ENCODE results near the gene CPNE1.

Gene CPNE1

DNA sequence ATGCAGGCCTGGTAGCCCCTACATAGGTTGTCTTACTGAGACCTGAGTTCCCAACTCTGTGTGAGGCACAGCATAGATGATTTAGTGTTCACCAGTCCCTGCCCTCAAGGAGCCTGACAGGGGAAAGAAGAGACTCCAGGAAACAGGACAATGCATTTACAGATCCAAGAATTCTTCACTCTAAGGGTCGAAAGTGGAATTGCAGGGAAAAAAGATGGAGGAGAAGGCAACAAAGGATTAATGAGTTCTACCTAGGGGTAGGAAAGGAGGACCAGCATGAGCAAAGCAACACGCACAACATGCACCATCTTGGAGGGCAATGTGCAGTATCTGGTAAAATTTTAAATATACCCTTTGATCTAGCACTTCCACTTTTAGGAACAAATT, 43.1 kb downstream of the CPNE1 start:
- Mint-ChIP-seq H3K4me1 (peaks cover 38% of the 10 kb centered on the region), H3K9me3 (no peaks in the 10 kb centered on the region), H3K27ac (no peak overlapping the region), H3K27me3 (peaks cover 11% of the 10 kb centered on the region), H3K36me3 (peaks cover 19% of the 10 kb centered on the region), H3K4me3 (no peak overlapping the region)
- ATAC-seq = no peak

GRCh38 chr20:35620818-35621559, 43.7 kb downstream of the CPNE1 start:
- H3K4me3 Mint-ChIP-seq = no peak overlapping the region
- peaks cover 11% of the 10 kb centered on the region for H3K27me3 Mint-ChIP-seq
- peaks cover 39% of the 10 kb centered on the region for H3K4me1 Mint-ChIP-seq
- ATAC-seq = no peak
- peaks cover 13% of the 10 kb centered on the region for H3K36me3 Mint-ChIP-seq
- no peaks in the 10 kb centered on the region for H3K9me3 Mint-ChIP-seq
- no peak overlapping the region for H3K27ac Mint-ChIP-seq

- Mint-ChIP-seq H3K9me3 (no peaks in the 10 kb centered on the region), H3K4me1 (peaks cover 52% of the 10 kb centered on the region), H3K4me3 (peak overlapping the region; percentile 90), H3K36me3 (peaks cover 5% of the 10 kb centered on the region), H3K27ac (peak overlapping the region; percentile 40), H3K27me3 (peaks cover 11% of the 10 kb centered on the region)
- ATAC-seq = peak; percentile 60
Observed at GRCh38 chr20:35619196-35620095, 45.3 kb downstream of the CPNE1 start.

- peaks cover 56% of the 10 kb centered on the region for H3K4me1 Mint-ChIP-seq
- peak overlapping the region; percentile 91 for H3K27ac Mint-ChIP-seq
Observed at GRCh38 chr20:35618263-35619131, 46.2 kb downstream of the CPNE1 start.

DNA sequence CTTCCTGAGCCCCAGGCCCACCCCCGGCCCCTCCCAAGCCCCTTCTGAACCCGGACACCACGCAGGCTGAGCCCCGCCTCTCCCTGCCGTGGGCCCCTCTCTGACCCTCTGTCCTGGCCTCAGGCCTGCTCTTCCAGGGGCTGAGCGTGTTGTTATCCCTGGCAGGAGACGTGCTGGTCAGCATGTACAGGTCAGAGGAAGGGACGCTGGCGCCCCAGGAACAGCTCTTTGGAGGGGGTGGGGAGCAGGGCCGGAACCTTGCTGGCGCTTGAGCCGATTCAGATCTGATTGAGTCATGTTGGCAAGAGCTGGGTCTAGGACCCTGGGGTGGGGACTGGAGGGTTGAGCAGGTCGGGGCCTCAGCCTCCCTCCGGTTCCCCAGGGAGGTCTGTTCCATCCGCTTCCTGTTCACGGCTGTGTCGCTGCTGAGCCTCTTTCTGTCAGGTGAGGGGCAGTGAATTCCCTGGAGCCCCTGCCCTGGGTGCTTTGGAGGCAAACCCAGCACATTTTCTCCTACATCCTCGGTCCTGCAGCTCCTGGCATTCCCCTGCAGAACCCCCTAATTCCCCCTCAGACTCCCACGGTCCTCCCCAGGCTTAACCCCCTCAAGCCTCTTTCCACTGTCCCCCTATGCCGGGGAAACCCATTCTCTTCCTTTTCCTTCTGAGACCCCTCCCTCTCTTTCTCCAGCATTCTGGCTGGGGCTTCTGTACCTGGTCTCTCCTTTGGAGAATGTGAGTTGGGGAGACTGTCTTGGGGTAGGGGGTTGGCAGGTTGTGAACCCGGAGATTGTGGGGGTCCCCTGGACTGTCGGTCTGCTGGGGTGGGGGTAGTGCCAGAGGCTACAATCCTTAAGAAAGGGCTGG, 47.1 kb downstream of the CPNE1 start:
- Mint-ChIP-seq H3K4me1 (peaks cover 58% of the 10 kb centered on the region), H3K9me3 (no peaks in the 10 kb centered on the region), H3K4me3 (peak overlapping the region; percentile 90), H3K36me3 (peaks cover 5% of the 10 kb centered on the region), H3K27me3 (peaks cover 11% of the 10 kb centered on the region), H3K27ac (peak overlapping the region; percentile 91)
- ATAC-seq = no peak

More at GRCh38 chr20:35618263-35619131, 46.2 kb downstream of the CPNE1 start:
- Mint-ChIP-seq H3K4me3 (peak overlapping the region; percentile 90), H3K27me3 (peaks cover 11% of the 10 kb centered on the region), H3K9me3 (no peaks in the 10 kb centered on the region), H3K36me3 (peaks cover 5% of the 10 kb centered on the region)
- no peak for ATAC-seq

DNA sequence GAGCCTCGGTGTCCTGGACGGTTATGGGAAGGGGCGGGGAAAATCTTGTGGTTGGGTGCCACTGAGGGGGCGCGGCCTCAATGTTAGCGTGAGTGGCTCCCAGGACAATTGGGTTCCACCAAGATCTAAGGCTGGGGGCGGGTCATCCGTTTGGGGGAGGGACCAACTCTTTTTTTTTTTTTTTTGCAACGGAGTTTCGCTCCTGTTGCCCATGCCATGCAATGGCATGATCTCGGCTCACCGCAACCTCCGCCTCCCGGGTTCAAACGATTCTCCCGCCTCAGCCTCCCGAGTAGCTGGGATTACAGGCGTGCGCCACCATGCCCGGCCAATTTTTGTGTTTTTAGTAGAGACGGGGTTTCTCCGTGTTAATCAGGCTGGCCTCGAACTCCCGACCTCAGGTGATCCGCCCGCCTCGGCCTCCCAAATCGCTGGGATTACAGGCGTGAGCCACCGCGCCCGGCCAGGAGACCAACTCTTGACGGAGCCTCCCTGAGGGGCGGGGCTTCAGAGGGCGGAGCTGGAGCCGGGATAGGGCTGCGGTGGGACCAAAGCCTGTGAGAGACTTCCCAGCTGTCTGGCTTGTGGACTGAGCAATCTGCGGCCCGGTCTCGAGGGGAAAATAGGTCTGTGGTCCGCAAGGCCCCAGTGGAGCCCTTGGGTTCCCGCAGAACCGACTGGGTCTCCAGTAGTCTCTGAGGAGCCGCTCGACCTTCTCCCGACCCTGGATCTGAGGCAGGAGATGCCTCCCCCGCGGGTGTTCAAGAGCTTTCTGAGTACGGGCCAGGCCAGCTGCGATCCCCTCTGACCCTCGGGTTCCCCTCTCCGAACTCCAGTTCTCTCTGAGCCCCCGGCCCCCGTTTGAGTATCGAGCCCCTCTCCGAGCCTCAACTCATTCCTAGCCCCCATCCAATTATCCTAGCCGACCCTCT, 48.0 kb downstream of the CPNE1 start:
- peaks cover 4% of the 10 kb centered on the region for H3K36me3 Mint-ChIP-seq
- no peak for ATAC-seq
- peaks cover 11% of the 10 kb centered on the region for H3K27me3 Mint-ChIP-seq

DNA sequence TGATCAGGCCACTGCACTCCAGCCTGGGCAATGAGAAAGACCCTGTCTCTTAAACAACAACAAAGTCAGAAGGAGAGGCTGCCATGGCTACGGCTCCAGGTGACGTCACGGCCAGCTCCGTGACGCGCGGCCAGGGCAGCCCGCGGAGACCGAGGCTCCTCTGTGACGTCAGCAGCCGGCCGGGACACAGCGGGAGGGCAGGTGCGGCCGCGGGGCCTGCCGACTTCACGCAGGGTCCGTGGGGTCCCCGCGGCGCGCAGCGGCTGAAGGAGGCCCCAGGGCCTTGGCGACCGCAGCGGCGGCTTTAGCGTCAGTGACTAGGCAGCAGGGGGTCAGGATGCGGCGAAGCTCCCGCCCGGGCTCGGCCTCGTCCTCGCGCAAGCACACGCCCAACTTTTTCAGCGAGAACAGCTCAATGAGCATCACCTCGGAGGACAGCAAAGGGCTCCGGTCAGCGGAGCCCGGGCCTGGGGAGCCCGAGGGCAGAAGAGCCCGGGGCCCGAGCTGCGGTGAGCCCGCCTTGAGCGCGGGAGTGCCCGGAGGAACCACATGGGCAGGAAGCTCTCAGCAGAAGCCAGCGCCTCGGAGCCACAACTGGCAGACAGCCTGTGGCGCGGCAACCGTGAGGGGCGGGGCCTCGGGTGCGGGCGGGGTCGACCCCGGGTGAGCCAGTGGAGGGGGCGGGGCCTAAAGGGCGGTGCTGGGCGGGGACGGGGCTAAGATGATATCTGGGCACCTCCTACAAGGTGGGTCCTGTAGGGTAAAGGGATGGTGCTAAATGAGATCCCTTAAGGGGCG, 48.8 kb downstream of the CPNE1 start, which contains the start of gene SPAG4:
Gene SPAG4 (plus strand): TSS at position 163 of the 798 bp plus-strand sequence. CDS start 175 bp downstream, at position 338.
- peak; percentile 96 for ATAC-seq
- peak within 1 kb of the TSS; percentile 90 for H3K4me3 Mint-ChIP-seq
- peaks cover 76% of the 10 kb centered on the region for H3K4me1 Mint-ChIP-seq
- no peaks in the 10 kb centered on the region for H3K36me3 Mint-ChIP-seq
- no peaks in the 10 kb centered on the region for H3K9me3 Mint-ChIP-seq
- H3K27ac Mint-ChIP-seq = peak within 1 kb of the TSS; percentile 91
- H3K27me3 Mint-ChIP-seq = peaks cover 11% of the 10 kb centered on the region

More for the DNA sequence above, 48.0 kb downstream of the CPNE1 start:
- no peaks in the 10 kb centered on the region for H3K9me3 Mint-ChIP-seq
- peak overlapping the region; percentile 91 for H3K27ac Mint-ChIP-seq
- peak overlapping the region; percentile 90 for H3K4me3 Mint-ChIP-seq
- peaks cover 67% of the 10 kb centered on the region for H3K4me1 Mint-ChIP-seq

DNA sequence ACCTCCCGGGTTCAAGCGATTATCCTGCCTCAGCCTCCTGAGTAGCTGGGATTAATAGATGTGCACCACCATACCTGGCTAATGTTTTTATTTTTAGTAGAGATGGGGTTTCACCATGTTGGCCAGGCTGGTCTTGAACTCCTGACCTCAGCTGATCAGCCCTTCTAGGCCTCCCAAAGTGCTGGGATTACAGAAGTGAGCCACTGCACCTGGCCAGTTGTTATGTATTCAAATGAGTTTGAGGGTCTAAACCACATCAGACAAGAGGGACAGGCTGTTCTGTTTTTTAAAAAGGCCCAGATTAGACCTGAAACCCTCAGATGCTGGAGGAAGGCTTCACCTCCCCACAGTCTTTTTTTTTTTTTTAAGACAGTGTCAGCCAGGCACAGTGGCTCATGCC, 53.2 kb downstream of the CPNE1 start:
- H3K27ac Mint-ChIP-seq = no peak overlapping the region
- no peaks in the 10 kb centered on the region for H3K27me3 Mint-ChIP-seq
- H3K4me1 Mint-ChIP-seq = peaks cover 45% of the 10 kb centered on the region
- ATAC-seq = peak; percentile 14
- H3K36me3 Mint-ChIP-seq = no peaks in the 10 kb centered on the region
- no peak overlapping the region for H3K4me3 Mint-ChIP-seq
- no peaks in the 10 kb centered on the region for H3K9me3 Mint-ChIP-seq

DNA sequence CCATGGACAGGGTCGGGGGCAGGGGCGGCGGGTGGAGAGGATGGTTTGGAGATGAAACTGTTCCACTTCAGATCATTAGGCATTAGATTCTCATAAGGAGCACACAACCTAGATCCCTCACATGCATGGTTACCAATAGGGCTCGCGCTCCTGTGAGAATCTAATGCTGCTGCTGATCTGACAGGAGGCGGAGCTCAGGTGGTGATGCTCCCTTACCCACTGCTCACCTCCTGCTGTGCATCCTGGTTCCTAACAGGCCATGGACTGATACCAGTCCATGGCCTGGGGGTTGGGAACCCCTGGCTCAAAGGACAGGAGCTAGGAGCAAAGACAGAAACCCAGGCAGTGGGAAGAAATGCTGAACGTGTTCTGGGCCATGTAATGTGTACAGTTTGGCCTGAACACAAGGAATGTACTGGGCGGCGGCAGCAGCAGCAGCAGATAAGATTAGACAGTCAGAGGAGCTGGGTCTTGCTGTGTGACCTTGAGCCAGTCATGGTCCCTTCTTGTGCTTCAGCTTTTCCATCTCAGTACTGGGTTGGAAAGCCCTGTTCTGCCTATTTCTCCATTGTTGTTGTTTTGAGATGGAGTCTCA, 53.8 kb downstream of the CPNE1 start:
- Mint-ChIP-seq H3K36me3 (no peaks in the 10 kb centered on the region), H3K27ac (no peak overlapping the region), H3K4me3 (no peak overlapping the region), H3K27me3 (no peaks in the 10 kb centered on the region), H3K4me1 (peaks cover 44% of the 10 kb centered on the region), H3K9me3 (no peaks in the 10 kb centered on the region)
- ATAC-seq = no peak

DNA sequence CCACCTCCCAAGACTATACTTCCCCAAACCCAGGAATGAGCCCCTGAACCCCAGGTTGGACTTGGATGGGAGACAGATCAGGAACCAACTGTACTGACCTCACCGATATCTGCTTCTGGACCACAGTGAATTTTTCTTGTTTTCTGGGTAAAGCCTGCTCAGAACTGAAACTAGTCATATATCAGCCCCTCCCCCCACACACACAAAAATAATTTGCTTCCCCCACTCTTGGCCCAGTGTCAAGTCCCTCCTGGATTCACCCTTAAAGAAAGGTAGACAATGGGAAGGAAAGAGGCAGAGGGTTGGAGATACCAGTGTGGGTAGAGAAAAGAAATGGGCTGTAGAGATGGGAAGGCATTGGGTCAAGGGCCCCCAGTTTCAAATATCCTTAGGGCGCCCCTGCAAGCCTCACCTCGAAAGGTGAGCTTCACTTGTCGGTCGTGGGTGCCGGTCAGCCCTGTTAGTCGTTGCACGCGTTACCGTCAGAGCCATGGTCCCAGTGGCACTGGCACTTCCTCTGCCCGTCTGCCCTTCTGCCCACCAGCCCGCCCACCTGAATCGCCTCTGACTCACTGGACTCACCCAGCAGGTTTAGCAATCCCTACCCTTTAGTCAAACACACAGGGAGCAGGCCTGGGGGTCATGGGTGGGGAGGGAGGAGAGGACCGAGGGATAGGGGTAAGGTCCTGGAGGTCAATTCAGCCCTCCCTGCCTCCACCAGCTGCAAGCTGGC, 57.5 kb downstream of the CPNE1 start:
- Mint-ChIP-seq H3K4me3 (no peak overlapping the region), H3K4me1 (peaks cover 26% of the 10 kb centered on the region), H3K36me3 (no peaks in the 10 kb centered on the region), H3K9me3 (no peaks in the 10 kb centered on the region), H3K27ac (peak overlapping the region; percentile 38), H3K27me3 (peaks cover 17% of the 10 kb centered on the region)
- no peak for ATAC-seq

DNA sequence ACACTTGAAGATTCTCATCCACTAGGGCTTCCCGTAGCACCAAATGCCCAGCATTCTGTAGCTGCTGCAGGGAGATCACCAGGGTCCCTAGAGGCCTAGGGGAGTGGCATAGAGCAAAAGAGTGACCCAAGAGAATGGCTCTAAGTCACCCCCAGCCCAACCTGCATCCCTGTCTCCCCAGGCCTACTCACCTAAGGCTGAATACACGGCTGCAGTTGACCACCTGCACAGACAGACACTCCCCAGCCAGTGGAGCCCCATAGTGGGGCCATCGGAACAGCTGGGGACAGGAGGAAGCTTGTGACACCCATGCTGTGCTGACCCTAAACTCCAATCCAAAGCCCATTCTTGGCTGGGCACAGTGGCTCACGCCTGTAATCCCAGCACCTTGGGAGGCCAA, 58.6 kb downstream of the CPNE1 start:
- H3K4me3 Mint-ChIP-seq = no peak overlapping the region
- H3K9me3 Mint-ChIP-seq = no peaks in the 10 kb centered on the region
- peaks cover 27% of the 10 kb centered on the region for H3K27me3 Mint-ChIP-seq
- H3K27ac Mint-ChIP-seq = no peak overlapping the region
- H3K4me1 Mint-ChIP-seq = peaks cover 26% of the 10 kb centered on the region
- no peaks in the 10 kb centered on the region for H3K36me3 Mint-ChIP-seq
- no peak for ATAC-seq

GRCh38 chr20:35604449-35604747, 60.3 kb downstream of the CPNE1 start:
- Mint-ChIP-seq H3K27ac (no peak overlapping the region), H3K4me3 (no peak overlapping the region), H3K36me3 (no peaks in the 10 kb centered on the region), H3K27me3 (peaks cover 40% of the 10 kb centered on the region), H3K9me3 (no peaks in the 10 kb centered on the region), H3K4me1 (peaks cover 29% of the 10 kb centered on the region)
- ATAC-seq = no peak

Measured in stimulated activated memory B cell treated with anti-CD40 and anti-IgM and Interleukin-4, amounts not matched to agents 10 μg/mL and 1 μg/mL and 100 μg/mL, for 72 hours (primary cell).